CD4-positive, alpha-beta T cell (primary cell): Measurements from ENCODE around the gene EXOSC2. TPM values are rescaled to one million over a fixed set of nuclear protein-coding genes. Genes with fewer than 3 reads are reported as not detected.

Experiments used
- ATAC-seq: fragments of 200-7000 bp; cut with Tn5 transposase; one replicate; pipeline ENCODE4 v1.10.0; 2022; ENCODE audit warnings: mild to moderate bottlenecking; ENCODE audit not compliant: poor library complexity
- CTCF ChIA-PET: fragments of 350-600 bp; sonication (Branson Sonifier 250); formaldehyde crosslinking; loops from one replicate; lab custom pipeline; 2021; ENCODE audit warnings: antibody characterized with exemption, inconsistent platforms; lab: Charles Lee
- POLR2A ChIA-PET: fragments of 350-600 bp; sonication (Branson Sonifier 250); formaldehyde crosslinking; loops from one replicate; lab custom pipeline; 2021; ENCODE audit warnings: antibody characterized with exemption, inconsistent platforms; lab: Charles Lee
- DNase-seq, 14 experiments: peaks; one replicate each; pipeline ENCODE4 v3.0.0-alpha.2; 2013 to 2020; ENCODE audit warnings: mixed read lengths in 2 of 14
- H3K27ac ChIP-seq, 2 donors: one replicate each; pipeline versions ENCODE4 v1.5.1 to v1.7.0; 2013; ENCODE audit warnings: low read length in 2 of 2, low read depth in 1 of 2, mild to moderate bottlenecking in 1 of 2
- H3K27me3 ChIP-seq, 2 experiments: 1 replicate in 1 of 2; 2 replicates in 1 of 2; pipeline versions ENCODE4 v1.6.1 to v1.7.0; 2013; ENCODE audit warnings: low read length in 2 of 2, control low read depth in 1 of 2, mild to moderate bottlenecking in 1 of 2, moderate library complexity in 1 of 2; ENCODE audit not compliant: insufficient read depth in 2 of 2, control insufficient read depth in 1 of 2
- H3K36me3 ChIP-seq: one replicate; pipeline ENCODE4 v1.6.1; 2013; ENCODE audit warnings: low read length, control low read depth; ENCODE audit not compliant: insufficient read depth
- H3K4me1 ChIP-seq: one replicate; pipeline ENCODE4 v1.6.1; 2013; ENCODE audit warnings: low read length, control low read depth; ENCODE audit not compliant: insufficient read depth
- H3K4me3 ChIP-seq: one replicate; pipeline ENCODE4 v1.5.1; 2013; ENCODE audit warnings: mild to moderate bottlenecking, low read length, moderate library complexity
- H3K9me3 ChIP-seq, 2 experiments: 1 replicate in 1 of 2; 2 replicates in 1 of 2; pipeline versions ENCODE4 v1.6.1 to v1.7.0; 2013; ENCODE audit warnings: low read length in 2 of 2, mild to moderate bottlenecking in 2 of 2, control low read depth in 1 of 2, moderate library complexity in 1 of 2; ENCODE audit not compliant: control insufficient read depth in 1 of 2, insufficient read depth in 1 of 2
- H3K27ac Mint-ChIP-seq: one replicate; pipeline ENCODE4 v1.8.0; 2020; ENCODE audit warnings: mixed read lengths
- H3K27me3 Mint-ChIP-seq: one replicate; pipeline ENCODE4 v1.8.0; 2021; ENCODE audit warnings: mixed read lengths
- H3K36me3 Mint-ChIP-seq: one replicate; pipeline ENCODE4 v1.8.0; 2021; ENCODE audit warnings: low read depth, mixed read lengths
- H3K4me1 Mint-ChIP-seq: one replicate; pipeline ENCODE4 v1.8.0; 2021; ENCODE audit warnings: low read depth, mixed read lengths
- H3K4me3 Mint-ChIP-seq: one replicate; pipeline ENCODE4 v1.8.0; 2020; ENCODE audit warnings: mild to moderate bottlenecking, mixed read lengths
- H3K9me3 Mint-ChIP-seq: one replicate; pipeline ENCODE4 v1.8.0; 2020; ENCODE audit warnings: mixed read lengths
- intact Hi-C, 2 experiments: fragments of 100-400 bp; cut with DNase I in 1 of 2; cut with micrococcal nuclease in 1 of 2; formaldehyde crosslinking; loops; one replicate each; pipeline versions ENCODE4 v1.15.1 to v1.9.0; 2023 to 2025; cut with DNase I, micrococcal nuclease
- total RNA-seq, 174 experiments: library from RNA in 2 of 174; stranded (reverse) in 2 of 174; gene quantifications; one replicate each; pipeline ENCODE4 v1.2.3 and lab custom pipeline; 2021 to 2026
- TF ChIP-seq, protein P1 (sequence below): fragments of 200-600 bp; IDR thresholded peaks from one replicate; pipeline ENCODE4 v1.8.0; 2022; ENCODE audit warnings: antibody characterized with exemption, mild to moderate bottlenecking

The EXOSC2 gene
- total RNA-seq, 2 experiments from 2014 or later, result 49.2 to 50.2 TPM

- peaks cover 72% of the 10 kb centered on the region for H3K36me3 ChIP-seq
- no peaks in the 10 kb centered on the region for H3K9me3 Mint-ChIP-seq
- H3K27ac ChIP-seq, result no peak overlapping the region
- ATAC-seq (no peak), DNase-seq (no peak)
- H3K27me3 Mint-ChIP-seq, result no peaks in the 10 kb centered on the region
- H3K27ac Mint-ChIP-seq, result no peak overlapping the region
- no peak overlapping the region for H3K4me3 ChIP-seq
- H3K9me3 ChIP-seq, result no peaks in the 10 kb centered on the region
- peaks cover 24% of the 10 kb centered on the region for H3K4me1 ChIP-seq
- intact Hi-C loops, result loop anchor here in 1 of 2 experiments (10.0 kb wide), 1 partner anchor 426 kb away; the partner anchor contains the start of gene NUP214
- H3K36me3 Mint-ChIP-seq, result peaks cover 86% of the 10 kb centered on the region
- peak overlapping the region; percentile 48 for H3K4me3 Mint-ChIP-seq
- CTCF ChIA-PET, result no interaction called here
- TF ChIP-seq, protein P1, sequence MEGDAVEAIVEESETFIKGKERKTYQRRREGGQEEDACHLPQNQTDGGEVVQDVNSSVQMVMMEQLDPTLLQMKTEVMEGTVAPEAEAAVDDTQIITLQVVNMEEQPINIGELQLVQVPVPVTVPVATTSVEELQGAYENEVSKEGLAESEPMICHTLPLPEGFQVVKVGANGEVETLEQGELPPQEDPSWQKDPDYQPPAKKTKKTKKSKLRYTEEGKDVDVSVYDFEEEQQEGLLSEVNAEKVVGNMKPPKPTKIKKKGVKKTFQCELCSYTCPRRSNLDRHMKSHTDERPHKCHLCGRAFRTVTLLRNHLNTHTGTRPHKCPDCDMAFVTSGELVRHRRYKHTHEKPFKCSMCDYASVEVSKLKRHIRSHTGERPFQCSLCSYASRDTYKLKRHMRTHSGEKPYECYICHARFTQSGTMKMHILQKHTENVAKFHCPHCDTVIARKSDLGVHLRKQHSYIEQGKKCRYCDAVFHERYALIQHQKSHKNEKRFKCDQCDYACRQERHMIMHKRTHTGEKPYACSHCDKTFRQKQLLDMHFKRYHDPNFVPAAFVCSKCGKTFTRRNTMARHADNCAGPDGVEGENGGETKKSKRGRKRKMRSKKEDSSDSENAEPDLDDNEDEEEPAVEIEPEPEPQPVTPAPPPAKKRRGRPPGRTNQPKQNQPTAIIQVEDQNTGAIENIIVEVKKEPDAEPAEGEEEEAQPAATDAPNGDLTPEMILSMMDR, result no peak
- H3K4me1 Mint-ChIP-seq, result peaks cover 39% of the 10 kb centered on the region
- POLR2A ChIA-PET, result no interaction called here
- no peaks in the 10 kb centered on the region for H3K27me3 ChIP-seq
These were observed 4.9 kb downstream of the EXOSC2 start for GRCh38 chr9:130698514-130698913.

- Mint-ChIP-seq H3K36me3 (peaks cover 90% of the 10 kb centered on the region), H3K27ac (no peak overlapping the region), H3K27me3 (no peaks in the 10 kb centered on the region), H3K4me3 (no peak overlapping the region), H3K4me1 (peaks cover 36% of the 10 kb centered on the region), H3K9me3 (no peaks in the 10 kb centered on the region)
- DNase-seq (no peak), ATAC-seq (no peak)
- peaks cover 20% of the 10 kb centered on the region for H3K4me1 ChIP-seq
- intact Hi-C loops, result loop anchor here in 1 of 2 experiments (10.0 kb wide), 1 partner anchor 426 kb away; the partner anchor contains the start of gene NUP214
- TF ChIP-seq, protein P1, result no peak
- POLR2A ChIA-PET, result no interaction called here
- peaks cover 78% of the 10 kb centered on the region for H3K36me3 ChIP-seq
- no peaks in the 10 kb centered on the region for H3K9me3 ChIP-seq
- H3K27ac ChIP-seq, result no peak overlapping the region
- CTCF ChIA-PET, result no interaction called here
- H3K27me3 ChIP-seq, result no peaks in the 10 kb centered on the region
- no peak overlapping the region for H3K4me3 ChIP-seq
These were observed 5.5 kb downstream of the EXOSC2 start for GRCh38 chr9:130699047-130699446.

GRCh38 chr9:130701059-130702022 is 7.8 kb downstream of the EXOSC2 start:
- POLR2A ChIA-PET, result interaction anchor here (1.0 to 1.7 kb wide), 3 partner anchors 8 to 12 kb away, joined by 3 to 6 read pairs (median 5); partner anchors contain the start of gene EXOSC2
- H3K27me3 Mint-ChIP-seq, result no peaks in the 10 kb centered on the region
- H3K4me1 Mint-ChIP-seq, result peaks cover 20% of the 10 kb centered on the region
- no peak overlapping the region for H3K27ac Mint-ChIP-seq
- Histone ChIP-seq H3K4me1 (peaks cover under 1% of the 10 kb centered on the region), H3K27ac (no peak overlapping the region), H3K4me3 (no peak overlapping the region), H3K27me3 (no peaks in the 10 kb centered on the region), H3K9me3 (no peaks in the 10 kb centered on the region), H3K36me3 (peaks cover 81% of the 10 kb centered on the region)
- no peak overlapping the region for H3K4me3 Mint-ChIP-seq
- DNase-seq (peak; percentile 56 to 81 (median 64)), ATAC-seq (peak; percentile 87)
- intact Hi-C loops, result loop anchor here in 1 of 2 experiments (1.0 kb wide), 1 partner anchor 345 kb away; no protein-coding TSS in a partner anchor
- TF ChIP-seq, protein P1, result peak; percentile 88
- H3K9me3 Mint-ChIP-seq, result no peaks in the 10 kb centered on the region
- peaks cover 87% of the 10 kb centered on the region for H3K36me3 Mint-ChIP-seq
- CTCF ChIA-PET, result interaction anchor here (1.0 to 2.5 kb wide), 12 partner anchors 8 to 345 kb away, joined by 3 to 9 read pairs (median 4); partner anchors contain the start of genes EXOSC2 and FUBP3
